K562 (cell line): ENCODE results near the gene GARIN5B. TPM values are rescaled to one million over a fixed set of nuclear protein-coding genes. Genes with fewer than 3 reads are reported as not detected.

Experiments
- ADNP ChIP-seq: fragments of 200-800 bp; sonication (Bioruptor generic); IDR thresholded peaks from 2 replicates; pipeline ENCODE4 v1.6.1; 2016; ENCODE audit warnings: missing genetic modification characterization, missing compliant biosample characterization
- ETV1 ChIP-seq: fragments of 450-650 bp; conservative IDR thresholded peaks from 2 replicates; pipeline ENCODE4 v1.6.1; 2016; ENCODE audit warnings: missing genetic modification characterization, control low read depth, low read depth, missing compliant biosample characterization
- FOXM1 ChIP-seq, 2 experiments: fragments of 450-650 bp in 1 of 2; sonication (generic) in 1 of 2; formaldehyde crosslinking in 1 of 2; IDR thresholded peaks; 2 replicates each; pipeline versions ENCODE4 v1.6.1 to v1.9.0; 2017 to 2022; ENCODE audit warnings: low read depth in 2 of 2, mild to moderate bottlenecking in 2 of 2, missing genetic modification reagents in 1 of 2, moderate library complexity in 1 of 2
- HNRNPH1 ChIP-seq: fragments of 200-400 bp; formaldehyde crosslinking; optimal IDR thresholded peaks from 2 replicates; pipeline ENCODE3; 2017; ENCODE audit warnings: low read depth, mild to moderate bottlenecking, low read length, moderate library complexity
- MTF1 ChIP-seq: fragments of 250-450 bp; sonication (Bioruptor Pico); IDR thresholded peaks from 2 replicates; pipeline ENCODE4 v1.9.0; 2021; ENCODE audit warnings: moderate library complexity, mild to moderate bottlenecking, inconsistent platforms, borderline replicate concordance
- NCOA4 ChIP-seq: fragments of 450-650 bp; IDR thresholded peaks from 2 replicates; pipeline ENCODE4 v1.6.1; 2018; ENCODE audit warnings: mild to moderate bottlenecking; ENCODE audit not compliant: partially characterized antibody
- OTX1 ChIP-seq: fragments of 450-650 bp; formaldehyde crosslinking; IDR thresholded peaks from 2 replicates; pipeline ENCODE4 v1.4.0; 2022; ENCODE audit warnings: mild to moderate bottlenecking
- RERE ChIP-seq: sonication (generic); formaldehyde crosslinking; IDR thresholded peaks from 2 replicates; pipeline ENCODE4 v1.8.0; 2023; ENCODE audit warnings: missing genetic modification reagents, mild to moderate bottlenecking, borderline replicate concordance
- SIN3B ChIP-seq: fragments of 450-650 bp; IDR thresholded peaks from 2 replicates; pipeline ENCODE4 v1.6.1; 2017; ENCODE audit warnings: low read depth, mild to moderate bottlenecking, moderate library complexity
- SRSF1 ChIP-seq: fragments of 200-400 bp; formaldehyde crosslinking; IDR thresholded peaks from 2 replicates; pipeline ENCODE4 v1.6.1; 2017; ENCODE audit warnings: mild to moderate bottlenecking, low read depth, low read length, moderate library complexity
- SRSF3 ChIP-seq: fragments of 200-400 bp; formaldehyde crosslinking; IDR thresholded peaks from 2 replicates; pipeline ENCODE4 v1.6.1; 2016; ENCODE audit warnings: mild to moderate bottlenecking, low read length, moderate library complexity; ENCODE audit not compliant: insufficient read depth
- U2AF2 ChIP-seq: fragments of 200-400 bp; formaldehyde crosslinking; optimal IDR thresholded peaks from 2 replicates; pipeline ENCODE3; 2017; ENCODE audit warnings: low read depth, mild to moderate bottlenecking, low read length
- ZBTB11 ChIP-seq, 3 experiments: fragments of 200-800 bp in 1 of 3; fragments of 250-450 bp in 1 of 3; fragments of 450-650 bp in 1 of 3; sonication (Bioruptor Pico) in 1 of 3; sonication (Bioruptor generic) in 1 of 3; formaldehyde crosslinking in 1 of 3; IDR thresholded peaks; 2 replicates each; pipeline versions ENCODE4 v1.6.1 to v1.8.0; 2016 to 2022; ENCODE audit warnings: mild to moderate bottlenecking in 2 of 3, missing genetic modification characterization in 2 of 3, missing compliant biosample characterization in 1 of 3, moderate library complexity in 1 of 3
- ZBTB2 ChIP-seq: fragments of 450-650 bp; IDR thresholded peaks from 2 replicates; pipeline ENCODE4 v1.6.1; 2016; ENCODE audit warnings: antibody characterized with exemption
- polyA plus RNA-seq, 8 experiments: library from polyadenylated mRNA; depleted of rRNA in 4 of 8; stranded (reverse) in 5 of 8; unstranded in 3 of 8; fragments of >200 nt; fragmentation: Nextera tagmentation in 2 of 8; fragmentation: Illumina TruSeq in 1 of 8; extraction: Ambion mirVana in 2 of 8; extraction: Trizol in 1 of 8; gene quantifications; 2 replicates each; pipeline versions ENCODE4 v1.2.1 to v1.2.3, GENCODE V29; 2011 to 2014; ENCODE audit warnings: inconsistent platforms in 1 of 8, missing spikeins in 1 of 8
- total RNA-seq, 7 experiments: library from RNA; depleted of rRNA in 6 of 7; stranded (reverse); fragments of >200 nt in 6 of 7; fragmentation: Illumina TruSeq in 2 of 7; extraction: Trizol in 2 of 7; gene quantifications; 2 replicates each; pipeline versions ENCODE4 v1.2.1 to v1.2.3, GENCODE V29; 2011 to 2021; ENCODE audit warnings: low replicate concordance in 1 of 7

GARIN5B gene
- total and polyA plus RNA-seq, 9 of the 15 experiments (the other 6 are each of a cell fraction or from before 2014, with no cell fraction given): not detected

- TF ChIP-seq FOXM1 (IDR thresholded peaks at IDR 0.05; ENCODE audit: low read depth): peak; percentile 100
- TF ChIP-seq FOXM1 (CRISPR knock-in tag; IDR thresholded peaks at IDR 0.05; ENCODE audit: low read depth): peak; percentile 100
- peak; percentile 97 for TF ChIP-seq RERE (CRISPR knock-in tag)
- no peak for TF ChIP-seq ADNP (tag)
- TF ChIP-seq SRSF1: no peak
- TF ChIP-seq ETV1 (tag): peak; percentile 94
- peak; percentile 98 for TF ChIP-seq ZBTB2
- no peak for TF ChIP-seq SIN3B
- TF ChIP-seq SRSF3: no peak
- no peak for TF ChIP-seq MTF1
- no peak; a peak in 1 of 6 replicates for TF ChIP-seq ZBTB11 (CRISPR knock-in tag; IDR thresholded peaks at IDR 0.05)
- TF ChIP-seq U2AF2: no peak
- no peak for TF ChIP-seq HNRNPH1
- TF ChIP-seq NCOA4: no peak
- TF ChIP-seq OTX1 (CRISPR knock-in tag): peak; percentile 90; the same call in 1 of the 2 replicates
Measured at GRCh38 chr19:55407800-55408532, 44.9 kb upstream of the GARIN5B start (continued).
